NCI-H82 treated with DMSO at 0.1 percent for 48 hours (cell line): Measurements from ENCODE around the gene NT5DC2.

Experiments
- DNase-seq: peaks from one replicate; lab custom pipeline; 2025; ENCODE audit not compliant: unreplicated experiment; lab: John Stamatoyannopoulos, UW

NT5DC2 gene

DNA sequence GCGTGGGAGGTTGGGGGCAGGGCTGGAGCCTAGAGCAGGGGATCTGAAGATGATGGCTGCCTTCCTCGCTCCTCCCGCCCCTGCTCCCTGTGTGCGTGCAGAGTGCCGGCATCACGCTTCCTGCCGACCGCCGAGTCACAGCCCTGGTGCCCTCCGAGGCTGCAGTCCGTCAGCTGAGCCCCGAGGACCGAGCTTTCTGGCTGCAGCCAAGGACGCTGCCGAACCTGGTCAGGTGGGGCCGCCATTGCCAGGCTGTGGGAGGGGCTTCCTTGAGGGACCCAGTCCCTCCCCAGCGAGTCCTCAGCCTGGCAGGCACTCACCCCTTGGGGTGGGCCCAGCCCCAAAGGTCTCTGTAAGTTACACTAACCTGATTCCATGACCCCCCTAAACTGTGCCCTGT, 20.9 kb downstream of the NT5DC2 start:
- DNase-seq: no peak

GRCh38 chr3:52512105-52512504, 21.6 kb downstream of the NT5DC2 start:
- no peak for DNase-seq

GRCh38 chr3:52511509-52511908, 22.1 kb downstream of the NT5DC2 start:
- DNase-seq: no peak

DNA sequence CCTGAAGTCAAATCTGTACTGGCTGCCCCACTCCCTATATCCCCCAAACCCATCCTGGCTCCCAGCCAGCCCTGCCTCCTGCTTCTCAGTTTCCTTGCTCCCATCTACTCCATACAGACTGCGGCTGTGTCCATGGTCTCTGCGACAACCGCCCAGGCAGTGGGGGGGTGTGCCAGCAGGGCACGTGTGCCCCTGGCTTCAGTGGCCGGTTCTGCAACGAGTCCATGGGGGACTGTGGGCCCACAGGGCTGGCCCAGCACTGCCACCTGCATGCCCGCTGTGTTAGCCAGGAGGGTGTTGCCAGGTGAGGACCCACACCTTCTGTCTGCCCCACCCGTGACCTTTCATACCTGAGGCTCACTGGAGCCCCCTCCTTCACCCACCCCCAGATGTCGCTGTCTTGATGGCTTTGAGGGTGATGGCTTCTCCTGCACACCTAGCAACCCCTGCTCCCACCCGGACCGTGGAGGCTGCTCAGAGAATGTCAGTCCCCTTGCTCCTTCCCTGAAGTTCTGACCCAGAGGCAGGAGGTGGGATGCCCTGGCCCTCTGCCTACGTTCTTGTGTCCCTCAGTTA, 23.8 kb downstream of the NT5DC2 start:
- no peak for DNase-seq

- DNase-seq: no peak
Measured at GRCh38 chr3:52507359-52507758, 26.3 kb downstream of the NT5DC2 start.

DNA sequence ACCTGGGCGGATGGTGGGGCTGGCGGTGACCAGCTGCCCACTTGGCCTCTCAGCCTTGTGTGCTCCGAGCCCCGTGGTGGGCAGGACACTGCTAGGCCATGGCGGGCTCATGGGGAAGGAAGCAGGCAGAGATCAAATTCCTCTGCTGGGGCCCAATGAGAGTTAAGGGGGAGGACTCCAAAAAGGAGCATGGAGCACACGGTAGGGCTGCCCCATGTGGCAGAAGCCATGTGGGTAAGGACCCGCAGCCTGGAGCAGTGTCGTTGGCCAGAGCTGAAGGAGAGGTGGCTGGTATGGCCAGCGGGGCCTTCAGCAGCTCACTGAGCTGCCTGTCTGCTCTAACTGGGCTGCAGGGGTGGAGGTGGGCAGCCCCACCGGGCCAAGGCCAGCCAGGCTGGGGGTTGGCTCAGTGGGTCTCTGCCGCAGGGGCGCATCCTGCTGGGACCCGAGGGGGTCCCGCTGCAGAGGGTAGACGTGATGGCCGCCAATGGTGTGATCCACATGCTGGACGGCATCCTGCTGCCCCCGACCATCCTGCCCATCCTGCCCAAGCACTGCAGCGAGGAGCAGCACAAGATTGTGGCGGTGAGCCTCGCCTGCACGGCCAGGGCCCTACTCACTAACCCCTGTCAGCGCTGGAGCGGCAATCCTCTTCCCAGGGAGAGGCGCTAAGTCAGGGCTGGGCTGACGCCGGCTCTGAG, 27.2 kb downstream of the NT5DC2 start:
- DNase-seq: no peak

GRCh38 chr3:52504977-52505376, 28.7 kb downstream of the NT5DC2 start:
- no peak for DNase-seq

DNA sequence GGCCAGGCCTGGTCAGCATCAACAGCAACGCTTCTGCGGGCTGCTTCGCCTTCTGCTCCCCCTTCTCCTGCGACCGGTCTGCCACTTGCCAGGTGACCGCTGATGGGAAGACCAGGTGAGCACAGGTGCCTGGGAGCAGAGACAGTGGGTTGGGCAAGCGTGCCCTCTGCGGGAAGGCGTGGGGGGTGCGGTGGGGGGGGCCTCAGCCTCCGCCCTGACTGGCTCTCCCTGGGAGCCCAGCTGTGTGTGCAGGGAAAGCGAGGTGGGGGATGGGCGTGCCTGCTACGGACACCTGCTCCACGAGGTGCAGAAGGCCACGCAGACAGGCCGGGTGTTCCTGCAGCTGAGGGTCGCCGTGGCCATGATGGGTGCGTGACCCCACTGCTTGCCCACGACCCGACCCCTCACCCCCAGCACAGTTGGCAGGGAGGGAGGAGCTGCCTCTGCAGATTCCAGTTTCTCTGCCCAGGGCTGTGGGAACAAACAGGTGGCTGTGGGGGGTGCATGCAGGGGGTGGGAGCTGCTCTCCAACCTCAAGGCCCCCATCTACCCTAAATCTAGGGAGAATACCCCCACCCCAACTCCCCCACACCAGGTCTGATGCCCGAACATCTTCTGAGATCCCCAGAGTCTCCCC, 29.8 kb downstream of the NT5DC2 start:
- no peak for DNase-seq

GRCh38 chr3:52502808-52503350, 30.8 kb downstream of the NT5DC2 start:
- DNase-seq: no peak

DNA sequence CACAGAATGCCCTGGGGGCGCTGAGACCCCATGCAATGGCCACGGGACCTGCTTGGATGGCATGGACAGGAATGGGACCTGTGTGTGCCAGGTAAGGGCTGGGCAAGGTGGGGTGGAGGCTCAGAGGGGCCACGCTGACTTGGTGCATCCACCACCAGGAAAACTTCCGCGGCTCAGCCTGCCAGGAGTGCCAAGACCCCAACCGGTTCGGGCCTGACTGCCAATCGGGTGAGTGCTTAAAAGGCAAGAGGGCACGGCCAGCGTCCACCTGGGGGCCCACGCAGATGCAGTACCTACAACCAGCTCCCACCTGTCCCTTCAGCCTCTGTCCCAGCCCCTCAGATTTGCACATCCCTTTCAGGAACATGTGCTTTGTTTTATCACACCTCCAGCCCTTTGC, 31.7 kb downstream of the NT5DC2 start:
- DNase-seq: no peak

DNA sequence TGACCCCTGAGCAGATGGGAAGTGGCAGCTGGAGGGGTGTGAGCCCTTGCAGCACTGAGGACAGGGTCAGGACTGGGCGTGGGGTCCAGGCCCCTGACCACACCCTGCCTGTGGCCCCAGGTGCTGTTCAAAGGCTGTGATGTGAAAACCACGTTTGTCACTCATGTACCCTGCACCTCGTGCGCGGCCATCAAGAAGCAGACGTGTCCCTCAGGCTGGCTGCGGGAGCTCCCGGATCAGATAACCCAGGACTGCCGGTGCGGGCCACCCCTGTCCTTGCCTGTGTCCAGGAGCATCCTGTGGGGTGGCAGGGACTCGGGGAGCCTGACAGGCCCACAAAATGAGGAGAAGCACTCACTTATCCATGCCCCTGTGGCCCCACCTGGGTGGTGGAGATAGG, 32.6 kb downstream of the NT5DC2 start:
- DNase-seq: no peak

DNA sequence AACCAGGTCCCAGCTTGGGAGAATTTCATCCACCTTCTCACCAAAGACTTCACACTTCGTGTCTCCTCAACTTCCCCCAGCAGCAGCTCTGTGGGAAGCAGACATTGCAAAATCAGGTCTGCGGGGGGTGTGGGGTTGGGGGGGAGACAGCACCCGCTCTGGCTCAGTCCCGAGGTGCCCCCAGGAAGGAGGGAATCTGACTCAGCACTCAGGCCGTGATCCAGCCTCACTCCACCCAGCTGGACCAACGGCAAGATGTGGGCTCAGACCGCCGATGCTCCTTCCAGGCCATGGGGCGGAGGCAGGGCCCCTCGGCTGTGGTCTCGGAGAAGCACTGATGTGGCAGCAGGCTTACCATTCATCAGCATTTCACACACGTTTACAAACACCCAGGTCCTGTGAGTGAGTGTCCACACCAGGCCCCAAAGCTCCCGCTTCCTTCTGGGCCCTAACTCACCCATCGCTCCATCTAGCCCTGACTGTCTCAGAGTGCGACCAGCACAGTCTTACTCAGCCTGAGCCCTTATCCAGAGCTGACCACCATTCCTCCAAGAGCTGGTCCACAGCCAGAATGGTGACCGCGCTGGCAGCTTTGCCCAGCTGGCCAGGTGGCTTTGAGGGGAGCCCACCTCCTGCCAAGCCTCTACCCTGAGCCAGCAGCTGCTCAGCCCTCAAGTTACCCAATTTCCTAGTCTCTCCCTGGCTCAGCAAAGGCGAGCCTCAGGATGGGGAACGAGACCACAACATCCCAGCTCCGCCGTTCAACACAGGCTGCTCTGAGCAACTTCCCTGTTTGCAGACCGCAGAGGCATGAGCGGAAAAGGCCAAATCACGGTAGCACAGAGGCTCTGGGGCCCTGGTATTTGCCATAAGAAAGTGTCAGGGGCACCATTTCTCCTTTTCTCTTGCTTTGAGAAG, 35.3 kb downstream of the NT5DC2 start:
- no peak for DNase-seq

DNA sequence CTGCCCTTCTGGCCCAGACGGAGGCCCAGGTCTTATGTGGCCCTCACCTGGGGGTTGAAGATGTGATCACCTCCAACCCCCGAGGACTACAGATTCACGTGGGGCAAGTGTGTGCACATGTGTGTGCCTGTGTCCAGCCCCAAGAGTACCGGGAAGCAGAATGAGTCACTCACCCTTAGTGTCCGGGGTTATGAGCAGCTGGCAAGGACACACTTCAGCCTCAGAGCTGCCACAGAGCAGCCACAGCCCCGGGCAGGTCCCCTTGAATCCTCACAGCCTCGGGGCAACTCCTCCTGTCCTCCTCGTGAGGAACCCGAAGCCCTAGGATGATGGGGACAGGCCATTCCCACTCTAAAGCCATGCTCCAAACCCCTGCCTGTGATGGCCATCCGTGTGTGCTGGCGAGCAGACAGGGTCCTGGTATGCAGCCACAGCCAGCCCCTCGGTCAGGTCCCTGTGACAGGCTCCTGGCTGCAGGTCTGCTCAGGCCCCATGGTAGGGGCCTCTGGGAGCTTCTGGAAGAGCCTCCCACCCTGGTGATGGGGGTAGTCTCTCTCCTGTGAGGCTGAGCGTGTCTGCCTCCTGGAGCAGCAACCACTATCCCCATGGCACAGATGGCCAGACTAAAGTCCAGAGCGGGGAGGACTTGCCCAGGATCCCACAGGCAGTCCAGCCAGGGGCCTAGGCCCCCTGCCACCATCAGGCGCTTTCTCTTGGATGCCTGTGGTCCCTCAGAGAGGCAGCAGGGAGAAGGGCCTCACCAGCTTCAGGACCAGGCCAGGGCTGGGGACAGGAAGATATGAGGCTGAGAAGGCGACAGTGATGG, 37.7 kb downstream of the NT5DC2 start:
- DNase-seq: no peak

GRCh38 chr3:52494886-52495495, 38.7 kb downstream of the NT5DC2 start, which contains the start of gene STAB1:
TSS of gene STAB1 (plus strand) at chr3:52495338. CDS start at chr3:52495414, 76 bp downstream.
- DNase-seq: no peak

DNA sequence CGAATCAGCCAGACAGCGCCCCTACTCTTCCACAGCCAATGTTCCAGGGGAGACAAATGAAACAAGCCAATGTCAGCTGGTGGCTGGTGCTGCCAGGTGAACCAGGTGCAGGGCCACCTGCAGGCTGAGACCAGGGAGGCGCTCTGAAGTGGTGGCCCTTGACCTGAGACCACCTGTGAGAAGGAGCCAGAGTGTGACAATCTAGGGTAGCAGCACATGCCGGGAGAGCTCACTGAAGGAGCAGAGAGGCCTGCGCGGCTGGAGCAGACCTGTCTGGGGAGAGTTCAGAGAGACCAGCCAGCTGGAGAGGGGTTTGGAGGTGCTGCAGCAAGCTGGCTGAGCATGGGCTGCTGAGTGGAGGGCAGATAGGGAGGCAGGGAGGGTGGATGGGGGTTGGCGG, 39.2 kb downstream of the NT5DC2 start:
- DNase-seq: no peak

DNA sequence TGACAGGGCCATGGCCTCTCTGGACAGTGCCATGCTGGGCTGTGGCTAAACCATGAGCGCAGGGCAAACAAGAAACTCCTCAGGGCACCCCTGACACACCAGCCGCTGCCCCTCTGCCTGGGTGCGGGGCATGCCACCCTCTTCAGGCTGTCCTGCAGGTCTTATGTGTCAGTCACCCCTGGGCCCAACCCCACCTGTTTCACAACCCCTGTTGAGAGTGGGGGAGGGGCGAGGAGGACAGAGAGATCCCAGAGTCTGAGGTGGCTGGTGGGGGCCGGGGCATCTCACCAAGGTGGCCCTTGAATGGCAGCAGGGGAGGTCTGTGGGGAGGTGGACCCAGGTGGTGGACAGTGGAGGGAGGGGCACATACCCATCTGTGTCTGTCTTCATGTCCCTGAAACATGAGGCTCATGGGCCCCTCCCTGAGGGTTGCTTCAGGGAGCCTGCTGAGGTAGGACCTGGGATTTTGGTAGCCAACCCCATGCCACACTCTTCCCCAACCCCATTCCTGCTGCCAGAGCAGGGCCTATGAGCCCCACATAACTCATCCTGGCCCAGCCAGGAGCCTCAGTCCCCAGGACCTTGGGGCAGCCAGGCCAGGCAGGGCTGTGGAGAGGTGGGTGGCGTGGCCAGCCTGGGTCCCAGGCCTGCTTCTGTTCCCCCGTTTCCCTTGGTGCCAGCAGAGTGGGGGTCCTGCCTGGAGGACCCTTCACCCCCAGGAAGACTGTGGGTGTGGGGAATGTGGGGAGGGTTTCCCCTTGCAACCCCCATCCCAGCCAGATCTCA, 40.2 kb downstream of the NT5DC2 start:
- DNase-seq: no peak

GRCh38 chr3:52492059-52492458, 41.6 kb downstream of the NT5DC2 start:
- no peak for DNase-seq

- no peak for DNase-seq
Measured at GRCh38 chr3:52490939-52491526, 42.6 kb downstream of the NT5DC2 start.
